ENCODE data around the gene POLR2L. TPM values are rescaled to one million over a fixed set of nuclear protein-coding genes. Genes with fewer than 3 reads are reported as not detected.
A peak's percentile ranks its signal among the peaks of the same experiment; 100 is the strongest.

The POLR2L gene
- total and polyA plus RNA-seq, 2 of the 13 experiments (the other 11 are each of a cell fraction or from before 2014, with no cell fraction given) = 104 to 114 TPM

DNA sequence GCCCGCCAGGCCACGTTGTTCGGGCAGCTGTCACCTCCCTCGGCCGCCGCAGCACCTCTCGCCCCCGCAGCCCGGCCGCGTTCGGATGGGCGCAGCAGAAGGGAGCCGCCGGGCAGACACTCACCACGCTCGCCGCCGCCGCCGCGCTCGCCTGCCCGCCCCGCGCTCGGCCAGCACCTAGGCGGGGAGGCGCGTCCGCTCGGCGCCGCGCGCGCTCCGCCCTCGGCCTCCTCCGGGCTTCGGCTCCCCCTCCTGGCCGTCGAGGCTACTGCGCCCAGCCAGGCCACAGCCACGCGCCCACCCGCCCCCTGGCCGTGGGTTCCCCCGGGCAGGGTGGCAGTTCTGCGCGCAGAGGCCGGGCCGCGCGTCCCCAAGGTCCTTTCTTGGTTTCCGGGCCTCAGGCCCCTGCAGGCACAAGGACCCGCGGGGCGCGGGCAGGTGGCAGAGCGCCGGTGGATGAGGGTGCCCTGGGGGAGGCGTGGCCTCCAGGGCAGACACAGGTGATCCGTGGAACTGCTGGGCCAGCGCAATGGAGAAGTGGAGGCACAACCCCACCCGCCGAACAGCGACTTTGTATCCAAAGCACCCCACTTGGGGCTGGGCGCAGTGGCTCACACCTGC is 44.1 kb downstream of the POLR2L start, which contains the start of gene SLC25A22 (continued):
- TF ChIP-seq ZNF180 (CRISPR knock-in tag; IDR thresholded peaks at IDR 0.05; ENCODE audit: borderline replicate concordance, low read depth) (no peak), ZNF557 (CRISPR knock-in tag; IDR thresholded peaks at IDR 0.05) (no peak), FOXO1 (CRISPR knock-in tag; IDR thresholded peaks at IDR 0.05) (no peak), BRD4 (CRISPR knock-in tag; IDR thresholded peaks at IDR 0.05) (0 out of 2 replicates have a peak, but pooled peaks have one; percentile 4), RXRB (CRISPR knock-in tag; IDR thresholded peaks at IDR 0.05; ENCODE audit: borderline replicate concordance) (no peak), ZNF232 (CRISPR knock-in tag; IDR thresholded peaks at IDR 0.05; ENCODE audit: borderline replicate concordance) (no peak), ZNF451 (CRISPR knock-in tag; IDR thresholded peaks at IDR 0.05) (peak; percentile 74; the same call in 1 of the 2 replicates), TMF1 (CRISPR knock-in tag; IDR thresholded peaks at IDR 0.05; ENCODE audit: low read depth) (peak; percentile 76; the same call in 1 of the 2 replicates), DMAP1 (CRISPR knock-in tag; IDR thresholded peaks at IDR 0.05) (peak; percentile 5; the same call in 1 of the 2 replicates), ZNF780A (CRISPR knock-in tag; IDR thresholded peaks at IDR 0.05) (no peak), ZNF615 (CRISPR knock-in tag; IDR thresholded peaks at IDR 0.05; ENCODE audit: borderline replicate concordance) (no peak), ZZZ3 (CRISPR knock-in tag; IDR thresholded peaks at IDR 0.05; ENCODE audit: borderline replicate concordance) (no peak), ZC3H13 (CRISPR knock-in tag; IDR thresholded peaks at IDR 0.05) (no peak), TARDBP (CRISPR knock-in tag; IDR thresholded peaks at IDR 0.05) (no peak), SRY (CRISPR knock-in tag; IDR thresholded peaks at IDR 0.05) (no peak), KMT2A (CRISPR knock-in tag; IDR thresholded peaks at IDR 0.05) (peak; percentile 38; the same call in 1 of the 2 replicates), GATA4 (IDR thresholded peaks at IDR 0.05; ENCODE audit: borderline replicate concordance, low read depth) (no peak), IKZF4 (CRISPR knock-in tag; IDR thresholded peaks at IDR 0.05; ENCODE audit: borderline replicate concordance, low read depth, not compliant biosample characterization) (no peak), ZNF746 (CRISPR knock-in tag; IDR thresholded peaks at IDR 0.05) (no peak), HOXA3 (CRISPR knock-in tag; IDR thresholded peaks at IDR 0.05) (0 out of 2 replicates have a peak, but pooled peaks have one; percentile 54), KDM2A (CRISPR knock-in tag; IDR thresholded peaks at IDR 0.05; ENCODE audit: borderline replicate concordance, low read depth) (peak; percentile 53), SMC3 (IDR thresholded peaks at IDR 0.05; ENCODE audit: low read length) (peak; percentile 5; the same call in 1 of the 2 replicates), XRCC5 (optimal IDR thresholded peaks at IDR 0.05; ENCODE audit: low read length) (peak; percentile 13), STAG1 (CRISPR knock-in tag; IDR thresholded peaks at IDR 0.05) (peak; percentile 62), ZNF567 (CRISPR knock-in tag; IDR thresholded peaks at IDR 0.05; ENCODE audit: borderline replicate concordance) (no peak), CBX5 (CRISPR knock-in tag; IDR thresholded peaks at IDR 0.05; ENCODE audit: borderline replicate concordance) (no peak)
- TF ChIP-seq, protein P1, sequence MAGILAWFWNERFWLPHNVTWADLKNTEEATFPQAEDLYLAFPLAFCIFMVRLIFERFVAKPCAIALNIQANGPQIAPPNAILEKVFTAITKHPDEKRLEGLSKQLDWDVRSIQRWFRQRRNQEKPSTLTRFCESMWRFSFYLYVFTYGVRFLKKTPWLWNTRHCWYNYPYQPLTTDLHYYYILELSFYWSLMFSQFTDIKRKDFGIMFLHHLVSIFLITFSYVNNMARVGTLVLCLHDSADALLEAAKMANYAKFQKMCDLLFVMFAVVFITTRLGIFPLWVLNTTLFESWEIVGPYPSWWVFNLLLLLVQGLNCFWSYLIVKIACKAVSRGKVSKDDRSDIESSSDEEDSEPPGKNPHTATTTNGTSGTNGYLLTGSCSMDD (CRISPR knock-in tag; IDR thresholded peaks at IDR 0.05) = no peak
- TF ChIP-seq, protein P2, sequence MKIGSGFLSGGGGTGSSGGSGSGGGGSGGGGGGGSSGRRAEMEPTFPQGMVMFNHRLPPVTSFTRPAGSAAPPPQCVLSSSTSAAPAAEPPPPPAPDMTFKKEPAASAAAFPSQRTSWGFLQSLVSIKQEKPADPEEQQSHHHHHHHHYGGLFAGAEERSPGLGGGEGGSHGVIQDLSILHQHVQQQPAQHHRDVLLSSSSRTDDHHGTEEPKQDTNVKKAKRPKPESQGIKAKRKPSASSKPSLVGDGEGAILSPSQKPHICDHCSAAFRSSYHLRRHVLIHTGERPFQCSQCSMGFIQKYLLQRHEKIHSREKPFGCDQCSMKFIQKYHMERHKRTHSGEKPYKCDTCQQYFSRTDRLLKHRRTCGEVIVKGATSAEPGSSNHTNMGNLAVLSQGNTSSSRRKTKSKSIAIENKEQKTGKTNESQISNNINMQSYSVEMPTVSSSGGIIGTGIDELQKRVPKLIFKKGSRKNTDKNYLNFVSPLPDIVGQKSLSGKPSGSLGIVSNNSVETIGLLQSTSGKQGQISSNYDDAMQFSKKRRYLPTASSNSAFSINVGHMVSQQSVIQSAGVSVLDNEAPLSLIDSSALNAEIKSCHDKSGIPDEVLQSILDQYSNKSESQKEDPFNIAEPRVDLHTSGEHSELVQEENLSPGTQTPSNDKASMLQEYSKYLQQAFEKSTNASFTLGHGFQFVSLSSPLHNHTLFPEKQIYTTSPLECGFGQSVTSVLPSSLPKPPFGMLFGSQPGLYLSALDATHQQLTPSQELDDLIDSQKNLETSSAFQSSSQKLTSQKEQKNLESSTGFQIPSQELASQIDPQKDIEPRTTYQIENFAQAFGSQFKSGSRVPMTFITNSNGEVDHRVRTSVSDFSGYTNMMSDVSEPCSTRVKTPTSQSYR (CRISPR knock-in tag; IDR thresholded peaks at IDR 0.05; ENCODE audit: borderline replicate concordance) = no peak
